Neural progenitor cell (in vitro differentiated cells): Measurements from ENCODE around the gene MAD1L1.

Source experiments
- EZH2 ChIP-seq: fragments of 200-600 bp; sonication (generic); IDR thresholded peaks from 2 replicates; pipeline ENCODE4 v1.6.1; 2017; ENCODE audit warnings: antibody characterized with exemption, mild to moderate bottlenecking, moderate library complexity
- EZH2phosphoT487 ChIP-seq: fragments of 200-600 bp; sonication (generic); IDR thresholded peaks from 2 replicates; pipeline ENCODE4 v1.6.1; 2017; ENCODE audit warnings: antibody characterized with exemption
- TF ChIP-seq, protein P1 (sequence below): fragments of 200-600 bp; sonication (generic); IDR thresholded peaks from 2 replicates; pipeline ENCODE4 v1.5.1; 2017; ENCODE audit warnings: antibody characterized with exemption, mild to moderate bottlenecking

DNA sequence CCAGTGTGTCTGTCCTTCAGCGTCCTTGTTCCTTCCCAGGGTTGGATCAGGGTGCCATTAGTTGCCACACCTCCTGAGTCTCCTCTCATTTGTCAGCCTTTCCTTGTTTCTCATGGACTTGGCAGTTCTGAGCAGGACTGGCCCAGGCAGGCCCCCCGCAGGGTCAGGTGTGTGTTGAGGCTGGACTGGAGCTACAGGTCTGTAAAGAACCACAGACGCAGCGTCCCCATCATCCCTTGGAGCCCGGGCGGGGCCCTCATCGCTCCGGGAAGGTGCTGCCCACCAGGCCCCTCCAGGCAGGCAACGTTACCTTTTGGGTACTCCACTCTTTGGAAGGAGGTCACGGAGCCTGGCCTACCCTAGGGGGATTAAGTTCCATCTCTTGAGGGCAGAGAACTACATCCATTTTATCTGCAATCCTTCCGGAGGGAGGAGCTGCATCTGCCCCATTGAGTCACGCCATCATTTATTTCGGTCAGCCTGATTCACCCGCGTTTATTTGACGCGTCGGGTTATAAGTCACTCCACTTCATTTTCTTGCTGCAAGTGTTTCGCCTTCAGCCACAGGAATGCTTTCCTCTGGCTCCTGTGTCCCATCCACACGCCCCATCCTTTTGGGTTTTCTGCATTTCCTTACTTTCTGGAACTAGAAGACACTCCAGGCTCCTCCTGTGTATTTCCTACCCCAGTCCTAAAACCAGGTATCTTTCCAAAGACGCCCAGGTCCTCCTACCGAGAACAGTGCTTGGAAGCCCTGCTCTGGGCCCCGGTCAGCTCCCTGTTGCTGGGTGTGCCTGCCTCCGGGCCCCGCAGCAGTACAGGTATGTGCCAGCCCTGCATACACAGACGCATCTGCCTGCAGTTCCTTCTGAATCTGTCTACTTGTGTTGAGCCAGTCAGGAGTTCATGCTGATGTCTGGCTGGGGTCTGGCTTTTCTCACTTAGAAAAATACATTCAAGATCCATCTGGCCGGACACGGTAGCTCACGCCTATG lies 141.9 kb downstream of the MAD1L1 start:
- TF ChIP-seq, protein P1, sequence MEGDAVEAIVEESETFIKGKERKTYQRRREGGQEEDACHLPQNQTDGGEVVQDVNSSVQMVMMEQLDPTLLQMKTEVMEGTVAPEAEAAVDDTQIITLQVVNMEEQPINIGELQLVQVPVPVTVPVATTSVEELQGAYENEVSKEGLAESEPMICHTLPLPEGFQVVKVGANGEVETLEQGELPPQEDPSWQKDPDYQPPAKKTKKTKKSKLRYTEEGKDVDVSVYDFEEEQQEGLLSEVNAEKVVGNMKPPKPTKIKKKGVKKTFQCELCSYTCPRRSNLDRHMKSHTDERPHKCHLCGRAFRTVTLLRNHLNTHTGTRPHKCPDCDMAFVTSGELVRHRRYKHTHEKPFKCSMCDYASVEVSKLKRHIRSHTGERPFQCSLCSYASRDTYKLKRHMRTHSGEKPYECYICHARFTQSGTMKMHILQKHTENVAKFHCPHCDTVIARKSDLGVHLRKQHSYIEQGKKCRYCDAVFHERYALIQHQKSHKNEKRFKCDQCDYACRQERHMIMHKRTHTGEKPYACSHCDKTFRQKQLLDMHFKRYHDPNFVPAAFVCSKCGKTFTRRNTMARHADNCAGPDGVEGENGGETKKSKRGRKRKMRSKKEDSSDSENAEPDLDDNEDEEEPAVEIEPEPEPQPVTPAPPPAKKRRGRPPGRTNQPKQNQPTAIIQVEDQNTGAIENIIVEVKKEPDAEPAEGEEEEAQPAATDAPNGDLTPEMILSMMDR, result no peak
- TF ChIP-seq EZH2 (no peak), EZH2phosphoT487 (no peak)
